ENCODE data around the gene VASH1. TPM values are rescaled to one million over a fixed set of nuclear protein-coding genes. Genes with fewer than 3 reads are reported as not detected.

VASH1 gene
- total and polyA plus RNA-seq, 2 donors (not counting 1 experiment from before 2014, with no cell fraction given) = 2.5 to 4.5 TPM

GRCh38 chr14:76778546-76779215, 17.4 kb downstream of the VASH1 start:
- no peaks in the 10 kb centered on the region for H3K79me2 ChIP-seq (ENCODE audit: control insufficient read depth, insufficient read depth, low read length)
- no peaks in the 10 kb centered on the region for H3K27me3 ChIP-seq (ENCODE audit: control insufficient read depth, insufficient read depth, low read length)
- no peak overlapping the region for H2AFZ ChIP-seq (ENCODE audit: low read length)
- H3K9me3 ChIP-seq (ENCODE audit: control insufficient read depth, insufficient read depth, low read depth, low read length) = no peaks in the 10 kb centered on the region
- H3K4me1 ChIP-seq (ENCODE audit: control insufficient read depth, extremely low read depth, insufficient read depth, low read length) = peaks cover 8% of the 10 kb centered on the region
- no peak overlapping the region for H3K9ac ChIP-seq (ENCODE audit: insufficient read depth, low read length)
- H3K36me3 ChIP-seq (ENCODE audit: control insufficient read depth, insufficient read depth, low read length) = no peaks in the 10 kb centered on the region
- no peak overlapping the region for H3K27ac ChIP-seq (ENCODE audit: insufficient read depth, low read length)
- H4K20me1 ChIP-seq (ENCODE audit: control insufficient read depth, extremely low read depth, insufficient read depth, low read length) = no peaks in the 10 kb centered on the region
- H3K4me3 ChIP-seq (replicated peaks in 1 of 4; ENCODE audit: control extremely low read depth in 1 of 4, insufficient read depth in 1 of 4, low read depth in 3 of 4, low read length in 4 of 4) = no peak overlapping the region
- H3K4me2 ChIP-seq (ENCODE audit: extremely low read depth, insufficient read depth, low read length) = no peak overlapping the region
- no peak for TF ChIP-seq CTCF (conservative IDR thresholded peaks at IDR 0.05 in 1 of 2, IDR thresholded peaks at IDR 0.05 in 1 of 2; ENCODE audit: low read depth in 1 of 2, low read length in 2 of 2)
- TF ChIP-seq EZH2 (IDR thresholded peaks at IDR 0.05; ENCODE audit: low read length, missing control alignments) = no peak
- DNase-seq (ENCODE audit: low read depth in 2 of 2) = no peak

GRCh38 chr14:76779221-76780057, 18.2 kb downstream of the VASH1 start:
- no peak for DNase-seq (ENCODE audit: low read depth in 2 of 2)
- H4K20me1 ChIP-seq (ENCODE audit: control insufficient read depth, extremely low read depth, insufficient read depth, low read length) = no peaks in the 10 kb centered on the region
- H2AFZ ChIP-seq (ENCODE audit: low read length) = no peak overlapping the region
- no peaks in the 10 kb centered on the region for H3K36me3 ChIP-seq (ENCODE audit: control insufficient read depth, insufficient read depth, low read length)
- no peak for TF ChIP-seq CTCF (conservative IDR thresholded peaks at IDR 0.05 in 1 of 2, IDR thresholded peaks at IDR 0.05 in 1 of 2; ENCODE audit: low read depth in 1 of 2, low read length in 2 of 2)
- no peak for TF ChIP-seq EZH2 (IDR thresholded peaks at IDR 0.05; ENCODE audit: low read length, missing control alignments)
- no peaks in the 10 kb centered on the region for H3K9me3 ChIP-seq (ENCODE audit: control insufficient read depth, insufficient read depth, low read depth, low read length)
- H3K4me1 ChIP-seq (ENCODE audit: control insufficient read depth, extremely low read depth, insufficient read depth, low read length) = peaks cover 6% of the 10 kb centered on the region
- no peak overlapping the region for H3K4me2 ChIP-seq (ENCODE audit: extremely low read depth, insufficient read depth, low read length)
- H3K27ac ChIP-seq (ENCODE audit: insufficient read depth, low read length) = no peak overlapping the region
- no peaks in the 10 kb centered on the region for H3K79me2 ChIP-seq (ENCODE audit: control insufficient read depth, insufficient read depth, low read length)
- no peak overlapping the region for H3K9ac ChIP-seq (ENCODE audit: insufficient read depth, low read length)
- no peaks in the 10 kb centered on the region for H3K27me3 ChIP-seq (ENCODE audit: control insufficient read depth, insufficient read depth, low read length)
- no peak overlapping the region for H3K4me3 ChIP-seq (replicated peaks in 1 of 4; ENCODE audit: control extremely low read depth in 1 of 4, insufficient read depth in 1 of 4, low read depth in 3 of 4, low read length in 4 of 4)

GRCh38 chr14:76780058-76780345, 18.7 kb downstream of the VASH1 start:
- Histone ChIP-seq H3K9ac (ENCODE audit: insufficient read depth, low read length) (no peak overlapping the region), H3K9me3 (ENCODE audit: control insufficient read depth, insufficient read depth, low read depth, low read length) (no peaks in the 10 kb centered on the region), H4K20me1 (ENCODE audit: control insufficient read depth, extremely low read depth, insufficient read depth, low read length) (no peaks in the 10 kb centered on the region), H3K27me3 (ENCODE audit: control insufficient read depth, insufficient read depth, low read length) (no peaks in the 10 kb centered on the region), H3K79me2 (ENCODE audit: control insufficient read depth, insufficient read depth, low read length) (no peaks in the 10 kb centered on the region), H3K27ac (ENCODE audit: insufficient read depth, low read length) (no peak overlapping the region), H3K4me1 (ENCODE audit: control insufficient read depth, extremely low read depth, insufficient read depth, low read length) (peaks cover 6% of the 10 kb centered on the region), H2AFZ (ENCODE audit: low read length) (no peak overlapping the region), H3K4me2 (ENCODE audit: extremely low read depth, insufficient read depth, low read length) (no peak overlapping the region), H3K4me3 (replicated peaks in 1 of 4; ENCODE audit: control extremely low read depth in 1 of 4, insufficient read depth in 1 of 4, low read depth in 3 of 4, low read length in 4 of 4) (no peak overlapping the region), H3K36me3 (ENCODE audit: control insufficient read depth, insufficient read depth, low read length) (no peaks in the 10 kb centered on the region)
- DNase-seq (ENCODE audit: low read depth in 2 of 2) = no peak
- no peak for TF ChIP-seq CTCF (conservative IDR thresholded peaks at IDR 0.05 in 1 of 2, IDR thresholded peaks at IDR 0.05 in 1 of 2; ENCODE audit: low read depth in 1 of 2, low read length in 2 of 2)
- no peak for TF ChIP-seq EZH2 (IDR thresholded peaks at IDR 0.05; ENCODE audit: low read length, missing control alignments)
